ENCODE results near the gene ACKR3.

Gene ACKR3

GRCh38 chr2:236578411-236578846 lies 8.8 kb downstream of the ACKR3 start:
- DNase-seq (ENCODE audit: low read depth), result no peak
- TF ChIP-seq, protein P1, sequence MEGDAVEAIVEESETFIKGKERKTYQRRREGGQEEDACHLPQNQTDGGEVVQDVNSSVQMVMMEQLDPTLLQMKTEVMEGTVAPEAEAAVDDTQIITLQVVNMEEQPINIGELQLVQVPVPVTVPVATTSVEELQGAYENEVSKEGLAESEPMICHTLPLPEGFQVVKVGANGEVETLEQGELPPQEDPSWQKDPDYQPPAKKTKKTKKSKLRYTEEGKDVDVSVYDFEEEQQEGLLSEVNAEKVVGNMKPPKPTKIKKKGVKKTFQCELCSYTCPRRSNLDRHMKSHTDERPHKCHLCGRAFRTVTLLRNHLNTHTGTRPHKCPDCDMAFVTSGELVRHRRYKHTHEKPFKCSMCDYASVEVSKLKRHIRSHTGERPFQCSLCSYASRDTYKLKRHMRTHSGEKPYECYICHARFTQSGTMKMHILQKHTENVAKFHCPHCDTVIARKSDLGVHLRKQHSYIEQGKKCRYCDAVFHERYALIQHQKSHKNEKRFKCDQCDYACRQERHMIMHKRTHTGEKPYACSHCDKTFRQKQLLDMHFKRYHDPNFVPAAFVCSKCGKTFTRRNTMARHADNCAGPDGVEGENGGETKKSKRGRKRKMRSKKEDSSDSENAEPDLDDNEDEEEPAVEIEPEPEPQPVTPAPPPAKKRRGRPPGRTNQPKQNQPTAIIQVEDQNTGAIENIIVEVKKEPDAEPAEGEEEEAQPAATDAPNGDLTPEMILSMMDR (conservative IDR thresholded peaks at IDR 0.05; ENCODE audit: low read length), result no peak
- H3K4me3 ChIP-seq (ENCODE audit: low read length), result no peak overlapping the region

DNA sequence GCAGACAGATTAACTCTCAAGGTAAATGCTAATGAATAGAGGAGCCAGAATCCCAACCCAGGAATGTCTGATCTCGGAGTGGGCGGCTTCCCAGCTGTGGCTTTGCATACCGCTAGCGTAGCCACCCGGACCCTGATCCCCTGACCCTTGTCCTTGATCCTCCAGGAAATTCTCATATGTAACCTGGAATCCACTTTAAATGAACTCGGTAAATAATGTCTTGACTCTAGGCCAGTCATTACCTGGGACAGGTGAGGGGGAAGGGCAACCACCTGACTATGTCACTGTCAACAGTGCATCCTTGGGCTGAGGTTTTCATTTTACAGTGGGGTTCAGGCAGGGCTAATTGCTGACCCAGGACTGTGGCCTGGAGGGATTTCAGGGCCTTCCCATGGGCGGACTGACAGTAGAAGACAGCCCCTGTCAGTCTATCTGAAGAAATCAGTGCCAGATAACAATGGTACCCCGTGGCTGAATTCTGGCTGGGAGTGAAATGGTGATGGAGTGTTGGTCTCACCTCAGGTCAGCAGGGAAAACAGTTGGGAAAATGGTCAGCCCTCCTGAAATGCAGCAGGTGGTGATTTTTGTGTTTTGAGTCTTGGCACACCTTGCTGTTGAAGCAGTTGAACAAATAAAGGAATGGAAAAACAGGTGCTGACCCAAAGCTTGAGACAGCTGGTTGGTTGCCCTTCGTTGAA lies 9.6 kb downstream of the ACKR3 start:
- DNase-seq (ENCODE audit: low read depth), result no peak
- TF ChIP-seq, protein P1 (conservative IDR thresholded peaks at IDR 0.05; ENCODE audit: low read length), result no peak

GRCh38 chr2:236579746-236580315 lies 10.2 kb downstream of the ACKR3 start:
- no peak overlapping the region for H3K4me3 ChIP-seq (ENCODE audit: low read length)
- TF ChIP-seq, protein P1 (conservative IDR thresholded peaks at IDR 0.05; ENCODE audit: low read length), result no peak
- no peak for DNase-seq (ENCODE audit: low read depth)

More for the DNA sequence above, 9.6 kb downstream of the ACKR3 start:
- H3K4me3 ChIP-seq (ENCODE audit: low read length), result no peak overlapping the region

GRCh38 chr2:236580746-236581355 lies 11.2 kb downstream of the ACKR3 start:
- TF ChIP-seq, protein P1 (conservative IDR thresholded peaks at IDR 0.05; ENCODE audit: low read length), result no peak
- no peak overlapping the region for H3K4me3 ChIP-seq (ENCODE audit: low read length)
- no peak for DNase-seq (ENCODE audit: low read depth)

- DNase-seq (ENCODE audit: low read depth), result no peak
- H3K4me3 ChIP-seq (ENCODE audit: low read length), result no peak overlapping the region
- TF ChIP-seq, protein P1 (conservative IDR thresholded peaks at IDR 0.05; ENCODE audit: low read length), result no peak
Measured at GRCh38 chr2:236581546-236581945, 11.9 kb downstream of the ACKR3 start.

DNA sequence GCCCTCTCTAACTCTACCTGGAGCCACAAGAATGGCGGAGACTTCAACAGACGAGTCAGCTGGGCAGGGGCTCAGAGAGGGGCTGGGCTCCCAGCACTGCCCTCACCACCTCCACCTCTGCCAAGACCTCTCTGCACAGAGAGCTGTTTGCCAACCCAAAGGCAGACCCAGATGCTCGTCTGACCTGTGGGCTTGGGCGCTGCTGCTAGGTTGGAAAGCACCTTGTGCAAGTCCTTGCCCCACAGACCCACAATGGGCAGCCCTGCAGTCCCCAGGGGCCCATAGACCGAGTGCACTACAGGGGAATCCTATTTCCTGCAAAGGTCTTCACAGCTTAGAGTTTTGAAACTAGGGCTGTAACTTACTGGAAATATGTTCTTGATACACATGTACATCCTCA lies 13.3 kb downstream of the ACKR3 start:
- H3K4me3 ChIP-seq (ENCODE audit: low read length), result no peak overlapping the region
- DNase-seq (ENCODE audit: low read depth), result no peak
- TF ChIP-seq, protein P1 (conservative IDR thresholded peaks at IDR 0.05; ENCODE audit: low read length), result no peak
